Measurements from ENCODE around the gene RAB31. TPM values are rescaled to one million over a fixed set of nuclear protein-coding genes. Genes with fewer than 3 reads are reported as not detected.

Gene RAB31
- total RNA-seq, 4 donors from 2014 or later = 51.1 to 79.3 (median 67.9) TPM

- ATAC-seq (ENCODE audit: low FRiP score) (peak; percentile 26), DNase-seq (ENCODE audit: low spot score) (no peak)
Observed at GRCh38 chr18:9707381-9708056, 582 bp upstream of the RAB31 start.

DNA sequence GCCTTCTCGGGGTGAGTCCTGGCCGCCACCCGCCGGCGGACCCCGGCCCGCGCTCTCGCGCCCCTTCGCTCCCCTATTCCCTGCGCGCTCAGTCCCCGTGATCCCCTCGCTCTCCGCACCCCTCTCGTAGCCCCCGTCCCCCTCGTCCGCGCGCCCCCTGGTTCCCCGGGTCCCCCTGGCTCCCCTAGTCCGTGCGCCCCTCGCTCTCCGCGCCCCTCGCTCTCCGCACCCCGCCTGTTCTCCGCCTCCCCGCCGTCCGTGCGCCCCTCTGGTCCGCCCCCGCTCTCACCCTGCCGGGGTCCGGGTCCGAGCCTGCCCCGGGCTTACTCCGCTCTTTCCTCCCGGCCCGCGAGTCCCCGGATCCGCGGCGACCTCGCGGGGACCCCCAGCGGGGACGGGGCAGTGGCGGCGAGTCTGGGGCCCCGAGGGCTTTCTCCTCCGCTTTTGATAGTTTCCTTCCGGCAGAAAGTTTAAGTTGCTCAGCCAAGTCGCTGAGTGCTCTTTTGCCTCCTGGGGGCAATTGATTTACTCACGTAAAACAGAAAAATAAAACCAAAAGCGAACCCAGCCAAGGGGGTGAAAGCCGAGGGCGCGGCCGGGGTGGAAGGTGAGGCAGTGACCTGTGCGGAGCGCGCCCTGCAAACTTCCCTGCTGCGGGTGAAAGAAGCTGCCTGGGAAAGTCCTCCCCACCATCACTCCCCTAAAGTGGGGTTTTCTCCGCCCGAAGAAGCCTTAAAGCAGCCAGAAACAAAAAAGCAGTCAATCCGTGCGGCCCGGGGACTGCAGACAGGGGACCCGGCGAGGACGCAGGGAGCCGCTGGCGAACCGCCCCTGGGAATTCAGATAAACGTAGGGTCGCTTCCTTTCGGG lies 568 bp downstream of the RAB31 start:
- no peak for DNase-seq (ENCODE audit: low spot score)
- no peak for ATAC-seq (ENCODE audit: low FRiP score)
- TF ChIP-seq CTCF (IDR thresholded peaks at IDR 0.05) = no peak

More at GRCh38 chr18:9707381-9708056, 582 bp upstream of the RAB31 start:
- no peak for TF ChIP-seq CTCF (IDR thresholded peaks at IDR 0.05)

GRCh38 chr18:9709304-9709877 lies 1.3 kb downstream of the RAB31 start:
- no peak for TF ChIP-seq CTCF (IDR thresholded peaks at IDR 0.05)
- ATAC-seq (ENCODE audit: low FRiP score) (peak; percentile 26), DNase-seq (ENCODE audit: low spot score) (no peak)

DNA sequence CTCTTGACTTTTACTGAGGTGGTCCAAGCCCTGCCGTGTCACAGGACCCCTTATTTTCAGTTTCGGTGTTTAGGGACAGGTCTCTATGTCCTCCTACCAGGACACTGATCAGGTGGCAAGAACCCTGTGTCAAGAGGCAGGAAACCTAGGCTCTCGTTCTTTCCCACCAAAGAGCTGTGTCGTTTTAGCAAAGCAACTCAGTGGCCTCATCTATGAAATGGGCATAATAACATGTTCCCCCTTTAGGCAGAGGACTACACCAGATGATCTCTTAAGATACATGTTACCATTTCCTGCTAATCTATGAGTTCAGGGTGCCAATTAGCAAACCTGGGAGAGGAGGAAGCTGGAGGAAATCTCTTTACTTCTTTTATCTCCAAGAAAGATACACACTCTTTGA lies 1.9 kb downstream of the RAB31 start:
- no peak for TF ChIP-seq CTCF (IDR thresholded peaks at IDR 0.05)
- no peak for ATAC-seq (ENCODE audit: low FRiP score)
- no peak for DNase-seq (ENCODE audit: low spot score)

- no peak for DNase-seq (ENCODE audit: low spot score)
- ATAC-seq (ENCODE audit: low FRiP score) = no peak
Observed at GRCh38 chr18:9711361-9712129, 3.4 kb downstream of the RAB31 start.

More at GRCh38 chr18:9711361-9712129, 3.4 kb downstream of the RAB31 start:
- no peak for TF ChIP-seq CTCF (IDR thresholded peaks at IDR 0.05)

Data from omental fat pad (tissue), 4 donors.